Measurements from ENCODE around the gene PSPN. TPM values are rescaled to one million over a fixed set of nuclear protein-coding genes. Genes with fewer than 3 reads are reported as not detected.

The PSPN gene
- total RNA-seq, 2 donors from 2014 or later, result 1.7 to 6.0 TPM

DNA sequence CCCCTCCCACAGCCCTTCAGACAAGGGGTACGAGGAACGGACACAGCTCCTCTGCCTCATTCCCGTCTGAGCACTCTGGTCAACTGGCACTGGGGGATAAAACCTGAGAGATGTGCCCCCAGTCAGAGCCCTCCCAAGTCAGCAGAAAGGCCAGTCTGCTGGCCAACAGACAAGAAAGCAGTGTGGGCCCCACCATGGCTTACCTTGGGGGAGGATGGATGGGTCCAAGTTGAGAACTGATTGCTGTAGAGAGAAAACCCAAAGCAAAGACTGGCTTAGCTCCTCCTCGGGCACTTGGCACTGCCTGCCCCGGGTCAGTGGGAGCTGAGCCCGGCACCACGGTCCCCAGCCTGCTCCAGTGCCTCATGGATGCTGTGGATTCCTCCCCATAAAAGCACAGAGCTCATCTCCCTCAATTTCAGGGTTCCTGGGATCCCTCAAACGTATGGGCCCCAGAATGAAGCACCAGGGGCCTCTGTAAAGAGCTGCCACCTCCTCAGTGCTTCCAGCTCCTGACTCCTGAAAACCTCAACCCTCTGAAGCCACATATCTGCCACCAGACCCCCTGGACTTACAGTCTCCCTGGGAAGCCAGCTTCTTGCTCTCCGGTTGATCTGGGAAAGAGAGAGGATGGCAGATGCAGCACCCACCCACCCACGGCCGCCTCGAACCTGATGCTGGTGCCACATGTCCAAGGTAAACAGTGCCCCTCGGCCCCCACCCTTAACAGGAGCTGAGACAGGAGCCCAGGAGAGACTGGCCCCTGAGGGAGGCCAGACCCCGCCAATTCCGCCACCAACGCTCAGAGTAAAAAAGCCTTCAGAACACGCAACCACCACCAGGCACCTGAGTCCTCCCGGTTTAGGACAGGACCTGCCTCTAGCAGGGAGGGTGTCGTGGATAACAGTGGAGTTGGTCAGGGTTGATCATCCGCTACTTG is 45.6 kb upstream of the PSPN start:
- TF ChIP-seq, protein P1, sequence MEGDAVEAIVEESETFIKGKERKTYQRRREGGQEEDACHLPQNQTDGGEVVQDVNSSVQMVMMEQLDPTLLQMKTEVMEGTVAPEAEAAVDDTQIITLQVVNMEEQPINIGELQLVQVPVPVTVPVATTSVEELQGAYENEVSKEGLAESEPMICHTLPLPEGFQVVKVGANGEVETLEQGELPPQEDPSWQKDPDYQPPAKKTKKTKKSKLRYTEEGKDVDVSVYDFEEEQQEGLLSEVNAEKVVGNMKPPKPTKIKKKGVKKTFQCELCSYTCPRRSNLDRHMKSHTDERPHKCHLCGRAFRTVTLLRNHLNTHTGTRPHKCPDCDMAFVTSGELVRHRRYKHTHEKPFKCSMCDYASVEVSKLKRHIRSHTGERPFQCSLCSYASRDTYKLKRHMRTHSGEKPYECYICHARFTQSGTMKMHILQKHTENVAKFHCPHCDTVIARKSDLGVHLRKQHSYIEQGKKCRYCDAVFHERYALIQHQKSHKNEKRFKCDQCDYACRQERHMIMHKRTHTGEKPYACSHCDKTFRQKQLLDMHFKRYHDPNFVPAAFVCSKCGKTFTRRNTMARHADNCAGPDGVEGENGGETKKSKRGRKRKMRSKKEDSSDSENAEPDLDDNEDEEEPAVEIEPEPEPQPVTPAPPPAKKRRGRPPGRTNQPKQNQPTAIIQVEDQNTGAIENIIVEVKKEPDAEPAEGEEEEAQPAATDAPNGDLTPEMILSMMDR (IDR thresholded peaks at IDR 0.05), result no peak
- Histone ChIP-seq H3K4me3 (no peak overlapping the region), H3K9ac (ENCODE audit: low read depth in 2 of 2, low read length in 2 of 2) (no peak overlapping the region), H3K27ac (no peak overlapping the region), H3K9me3 (no peaks in the 10 kb centered on the region), H3K27me3 (no peaks in the 10 kb centered on the region), H3K36me3 (peaks cover 27% of the 10 kb centered on the region), H3K4me1 (peaks cover 7% of the 10 kb centered on the region)
- intact Hi-C loops (cut with DNase I), result no loop called here
- no peak for DNase-seq

DNA sequence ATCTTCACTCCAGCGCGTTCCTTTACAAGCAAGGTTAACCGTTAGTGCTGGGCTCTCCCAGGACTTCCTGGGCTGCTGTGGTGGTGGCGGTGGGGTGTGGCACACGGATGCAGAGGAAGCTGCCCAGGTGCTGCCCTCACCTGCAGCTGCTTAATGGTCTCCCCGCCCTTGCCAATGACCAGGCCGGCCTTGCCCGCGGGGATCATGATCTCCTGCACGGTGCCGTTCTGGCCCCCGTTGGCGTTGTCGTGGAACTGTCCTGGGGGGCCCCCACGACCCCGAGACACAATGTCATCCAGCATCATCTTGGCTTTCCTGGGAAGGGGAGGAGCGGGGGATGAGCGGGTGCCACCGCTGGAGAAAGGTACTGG is 42.8 kb upstream of the PSPN start:
- TF ChIP-seq, protein P1 (IDR thresholded peaks at IDR 0.05), result no peak
- H3K4me1 ChIP-seq, result peaks cover 7% of the 10 kb centered on the region
- DNase-seq, result no peak
- H3K27me3 ChIP-seq, result no peaks in the 10 kb centered on the region
- H3K36me3 ChIP-seq, result peaks cover 42% of the 10 kb centered on the region
- no peaks in the 10 kb centered on the region for H3K9me3 ChIP-seq
- no peak overlapping the region for H3K27ac ChIP-seq
- H3K4me3 ChIP-seq, result no peak overlapping the region
- intact Hi-C loops (cut with DNase I), result no loop called here
- no peak overlapping the region for H3K9ac ChIP-seq (ENCODE audit: low read depth in 2 of 2, low read length in 2 of 2)

DNA sequence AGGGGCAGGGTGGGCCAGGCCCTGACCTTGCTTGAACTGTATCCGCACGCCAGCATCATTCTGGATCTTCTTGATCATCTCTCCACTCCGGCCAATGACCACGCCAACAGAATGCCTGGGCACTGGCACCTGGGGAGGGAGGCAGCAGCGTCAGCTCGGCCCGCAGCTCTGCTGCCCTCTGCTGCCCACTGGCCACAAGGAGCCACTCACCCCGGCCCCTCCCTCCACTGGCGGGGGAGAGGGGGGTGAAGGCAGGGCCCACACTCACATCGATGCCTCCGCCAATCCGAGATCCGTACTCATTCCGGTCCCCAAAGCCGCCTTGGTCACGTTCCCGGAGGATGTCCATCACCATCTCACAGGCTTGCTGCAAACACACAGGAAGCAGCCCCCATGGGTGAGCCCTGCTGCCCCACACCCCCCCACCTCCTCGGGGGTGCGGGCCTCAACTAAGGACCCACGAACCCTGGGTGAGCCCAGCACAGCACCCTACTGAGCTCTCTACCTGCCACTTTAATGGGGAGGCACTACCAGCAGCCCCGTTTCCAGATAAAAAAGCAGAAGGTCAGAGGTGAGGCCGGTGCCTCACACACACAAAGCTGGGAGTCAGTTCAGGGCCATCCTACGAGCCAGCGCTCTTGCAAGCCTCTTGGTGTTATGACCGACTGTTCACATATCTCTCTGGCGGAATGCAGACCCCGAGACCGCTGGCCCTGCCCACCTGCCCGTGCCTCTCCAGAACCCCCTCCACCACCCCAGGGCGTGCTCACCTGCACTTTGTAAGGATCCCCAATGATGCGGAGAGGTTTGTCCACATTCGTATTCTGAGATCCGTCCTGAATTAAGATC is 42.2 kb upstream of the PSPN start:
- Histone ChIP-seq H3K4me3 (no peak overlapping the region), H3K27me3 (no peaks in the 10 kb centered on the region), H3K9ac (ENCODE audit: low read depth in 2 of 2, low read length in 2 of 2) (no peak overlapping the region), H3K4me1 (peaks cover 3% of the 10 kb centered on the region), H3K9me3 (no peaks in the 10 kb centered on the region), H3K36me3 (peaks cover 42% of the 10 kb centered on the region), H3K27ac (no peak overlapping the region)
- DNase-seq, result no peak
- intact Hi-C loops (cut with DNase I), result no loop called here
- TF ChIP-seq, protein P1 (IDR thresholded peaks at IDR 0.05), result no peak

DNA sequence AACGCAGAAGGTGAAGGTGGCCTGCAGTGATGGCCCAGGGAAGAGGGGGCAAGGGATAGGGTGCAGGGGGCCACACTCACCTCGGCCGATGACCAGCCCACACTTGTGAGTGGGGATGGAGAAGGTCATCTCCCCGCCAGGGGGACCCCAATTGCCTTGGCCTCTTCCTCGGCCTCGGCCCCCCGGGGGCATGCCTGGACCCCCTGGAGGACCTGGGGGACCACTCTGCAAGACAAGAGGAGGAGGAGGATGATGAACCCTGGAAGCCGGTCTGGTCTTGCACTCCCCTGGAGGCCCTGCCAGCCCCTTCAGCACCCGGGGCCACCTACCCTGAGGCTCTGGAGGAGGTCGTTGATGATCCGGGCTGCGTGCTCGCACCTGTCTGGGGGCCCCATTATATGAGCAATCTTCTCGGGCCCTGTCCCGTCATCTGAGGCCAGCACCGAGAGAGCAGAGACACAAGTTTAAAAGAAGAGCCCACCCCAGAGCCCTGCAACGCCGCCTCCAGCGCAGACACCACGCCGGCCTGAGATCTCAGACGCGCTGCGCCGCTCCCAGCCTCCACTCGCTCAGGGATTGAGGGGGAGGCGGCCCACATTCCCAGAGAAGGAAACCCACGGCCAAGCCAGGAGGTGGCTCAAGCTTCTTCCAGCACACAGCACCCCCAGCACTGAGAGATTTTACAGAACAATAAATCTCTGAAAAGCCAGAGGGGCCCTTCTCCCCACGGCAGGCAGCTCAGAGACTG is 41.1 kb upstream of the PSPN start:
- TF ChIP-seq, protein P1 (IDR thresholded peaks at IDR 0.05), result no peak
- no peaks in the 10 kb centered on the region for H3K9me3 ChIP-seq
- intact Hi-C loops (cut with DNase I), result no loop called here
- H3K36me3 ChIP-seq, result peaks cover 42% of the 10 kb centered on the region
- DNase-seq, result no peak
- no peak overlapping the region for H3K9ac ChIP-seq (ENCODE audit: low read depth in 2 of 2, low read length in 2 of 2)
- H3K4me3 ChIP-seq, result no peak overlapping the region
- no peaks in the 10 kb centered on the region for H3K27me3 ChIP-seq
- no peaks in the 10 kb centered on the region for H3K4me1 ChIP-seq
- H3K27ac ChIP-seq, result no peak overlapping the region

DNA sequence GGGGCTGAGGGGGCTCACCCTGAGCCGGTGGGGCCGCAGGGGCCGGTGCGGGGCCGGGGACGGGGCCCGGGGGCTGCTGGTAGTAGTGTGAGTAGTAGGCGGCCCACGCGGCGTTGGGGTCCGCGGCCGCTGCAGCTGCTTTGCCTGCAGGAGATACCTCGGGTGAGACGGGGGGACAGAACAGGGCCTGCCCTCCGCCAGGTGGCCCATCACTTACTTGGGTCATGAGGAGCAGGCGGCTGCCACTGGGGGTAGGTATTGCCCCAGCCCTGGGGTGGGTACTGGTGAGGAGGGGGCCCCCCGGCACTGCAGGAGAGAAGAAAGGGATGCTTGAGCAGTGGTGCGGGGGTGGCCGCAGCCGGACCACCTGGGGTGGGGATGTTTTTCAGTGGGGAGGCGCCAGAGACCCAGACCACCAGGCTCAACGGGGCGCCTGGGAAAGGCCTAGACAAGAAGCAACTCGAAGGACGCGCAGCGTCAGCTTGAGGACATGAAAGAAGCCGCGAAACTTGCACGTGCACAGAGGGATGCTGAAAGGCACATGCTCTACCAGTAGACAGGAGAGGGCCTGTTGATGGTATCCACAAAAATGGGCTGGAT is 40.0 kb upstream of the PSPN start:
- Histone ChIP-seq H3K27me3 (no peaks in the 10 kb centered on the region), H3K9me3 (no peaks in the 10 kb centered on the region), H3K36me3 (peaks cover 42% of the 10 kb centered on the region), H3K4me1 (no peaks in the 10 kb centered on the region), H3K9ac (ENCODE audit: low read depth in 2 of 2, low read length in 2 of 2) (no peak overlapping the region), H3K4me3 (no peak overlapping the region), H3K27ac (no peak overlapping the region)
- intact Hi-C loops (cut with DNase I), result no loop called here
- TF ChIP-seq, protein P1 (IDR thresholded peaks at IDR 0.05), result no peak
- DNase-seq, result no peak
